Osteocyte (in vitro differentiated cells): Measurements from ENCODE around the gene LNX2. TPM values are rescaled to one million over a fixed set of nuclear protein-coding genes. Genes with fewer than 3 reads are reported as not detected.

ENCODE experiments used
- DNase-seq: peaks from one replicate; pipeline ENCODE4 v3.0.0; 2021; ENCODE audit warnings: mixed read lengths; ENCODE audit not compliant: unreplicated experiment; ENCODE audit errors: extremely low spot score
- H3K27ac Mint-ChIP-seq: one replicate; pipeline ENCODE4 v1.8.0; 2021; ENCODE audit warnings: mild to moderate bottlenecking, mixed read lengths; ENCODE audit not compliant: unreplicated experiment
- H3K27me3 Mint-ChIP-seq: one replicate; pipeline ENCODE4 v1.8.0; 2021; ENCODE audit warnings: mixed read lengths; ENCODE audit not compliant: unreplicated experiment
- H3K36me3 Mint-ChIP-seq: one replicate; pipeline ENCODE4 v1.8.0; 2021; ENCODE audit warnings: mixed read lengths; ENCODE audit not compliant: unreplicated experiment
- H3K4me1 Mint-ChIP-seq: one replicate; pipeline ENCODE4 v1.8.0; 2021; ENCODE audit warnings: mixed read lengths; ENCODE audit not compliant: unreplicated experiment
- H3K4me3 Mint-ChIP-seq: one replicate; pipeline ENCODE4 v1.8.0; 2021; ENCODE audit warnings: mild to moderate bottlenecking, moderate library complexity, mixed read lengths; ENCODE audit not compliant: unreplicated experiment
- H3K9me3 Mint-ChIP-seq: one replicate; pipeline ENCODE4 v1.8.0; 2021; ENCODE audit warnings: mixed read lengths; ENCODE audit not compliant: unreplicated experiment
- CTCF ChIP-seq: fragments of 200-600 bp; sonication (generic); IDR thresholded peaks from 2 replicates; pipeline ENCODE4 v1.5.0; 2021; ENCODE audit warnings: antibody characterized with exemption, mild to moderate bottlenecking, moderate library complexity
- total RNA-seq: library from RNA; stranded (reverse); gene quantifications from 2 replicates; pipeline ENCODE4 v1.2.1, GENCODE V29; 2021

Gene LNX2
- total RNA-seq, 1 donor from 2014 or later: 7.2 TPM

- peaks cover 17% of the 10 kb centered on the region for H3K4me1 Mint-ChIP-seq
- no peak for DNase-seq
- no peaks in the 10 kb centered on the region for H3K36me3 Mint-ChIP-seq
- H3K27ac Mint-ChIP-seq: peak overlapping the region; percentile 58
- TF ChIP-seq CTCF: no peak
- no peak overlapping the region for H3K4me3 Mint-ChIP-seq
- H3K9me3 Mint-ChIP-seq: no peaks in the 10 kb centered on the region
- no peaks in the 10 kb centered on the region for H3K27me3 Mint-ChIP-seq
Measured at GRCh38 chr13:27599096-27599495, 21.2 kb downstream of the LNX2 start.

GRCh38 chr13:27595055-27595811, 25.1 kb downstream of the LNX2 start:
- peaks cover 11% of the 10 kb centered on the region for H3K4me1 Mint-ChIP-seq
- no peaks in the 10 kb centered on the region for H3K27me3 Mint-ChIP-seq
- TF ChIP-seq CTCF: no peak
- no peak overlapping the region for H3K27ac Mint-ChIP-seq
- H3K36me3 Mint-ChIP-seq: no peaks in the 10 kb centered on the region
- no peak overlapping the region for H3K4me3 Mint-ChIP-seq
- DNase-seq: no peak
- H3K9me3 Mint-ChIP-seq: no peaks in the 10 kb centered on the region

- peaks cover 5% of the 10 kb centered on the region for H3K9me3 Mint-ChIP-seq
- TF ChIP-seq CTCF: no peak
- no peaks in the 10 kb centered on the region for H3K27me3 Mint-ChIP-seq
- DNase-seq: no peak
- H3K27ac Mint-ChIP-seq: no peak overlapping the region
- peaks cover 1% of the 10 kb centered on the region for H3K4me1 Mint-ChIP-seq
- no peak overlapping the region for H3K4me3 Mint-ChIP-seq
- H3K36me3 Mint-ChIP-seq: no peaks in the 10 kb centered on the region
Measured at GRCh38 chr13:27593267-27593666, 27.1 kb downstream of the LNX2 start.

- TF ChIP-seq CTCF: no peak
- H3K27me3 Mint-ChIP-seq: no peaks in the 10 kb centered on the region
- peaks cover 8% of the 10 kb centered on the region for H3K9me3 Mint-ChIP-seq
- peaks cover 3% of the 10 kb centered on the region for H3K4me1 Mint-ChIP-seq
- DNase-seq: no peak
- no peak overlapping the region for H3K4me3 Mint-ChIP-seq
- no peaks in the 10 kb centered on the region for H3K36me3 Mint-ChIP-seq
- H3K27ac Mint-ChIP-seq: no peak overlapping the region
Measured at GRCh38 chr13:27592865-27593264, 27.5 kb downstream of the LNX2 start.

GRCh38 chr13:27588405-27588804, 31.9 kb downstream of the LNX2 start:
- H3K9me3 Mint-ChIP-seq: peaks cover 8% of the 10 kb centered on the region
- no peak overlapping the region for H3K4me3 Mint-ChIP-seq
- no peaks in the 10 kb centered on the region for H3K36me3 Mint-ChIP-seq
- peaks cover 26% of the 10 kb centered on the region for H3K4me1 Mint-ChIP-seq
- TF ChIP-seq CTCF: no peak
- no peak for DNase-seq
- no peaks in the 10 kb centered on the region for H3K27me3 Mint-ChIP-seq
- no peak overlapping the region for H3K27ac Mint-ChIP-seq
